ENCODE measurements around the gene PATL2.
"Not testable (repeated sequence)": the region's sequence is repeated elsewhere in the genome, so short reads cannot be mapped to it uniquely, and the experiment has no call there.

PATL2 gene

GRCh38 chr15:44734839-44735481 is 23.8 kb upstream of the PATL2 start:
- H3K79me2 ChIP-seq (ENCODE audit: insufficient read depth, low read length), result peaks cover 6% of the 10 kb centered on the region

GRCh38 chr15:44729408-44730127 is 18.4 kb upstream of the PATL2 start:
- peaks cover 18% of the 10 kb centered on the region for H3K79me2 ChIP-seq (ENCODE audit: insufficient read depth, low read length)
- ATAC-seq (ENCODE audit: insufficient read depth, low read depth) (peak; percentile 12), DNase-seq (peak; percentile 48)
- peak overlapping the region; percentile 73 for H3K4me2 ChIP-seq (ENCODE audit: insufficient read depth, low read length)
- H4K20me1 ChIP-seq (ENCODE audit: insufficient read depth, low read length), result no peaks in the 10 kb centered on the region
- TF ChIP-seq EZH2 (IDR thresholded peaks at IDR 0.05; ENCODE audit: borderline replicate concordance, low read depth, low read length, severe bottlenecking) (no peak), CTCF (IDR thresholded peaks at IDR 0.05; ENCODE audit: borderline replicate concordance, extremely low read depth, low read length, poor library complexity, severe bottlenecking) (no peak)
- H2AFZ ChIP-seq (ENCODE audit: low read depth, low read length), result peak overlapping the region; percentile 90
- 0 out of 2 replicates have a peak, but pooled peaks cover 7% of the 10 kb centered on the region for H3K36me3 ChIP-seq (ENCODE audit: insufficient read depth, low read length)
- H3K27me3 ChIP-seq (ENCODE audit: insufficient read depth, low read length, poor library complexity), result no peaks in the 10 kb centered on the region
- peak overlapping the region; percentile 61 to 77 for H3K4me3 ChIP-seq (ENCODE audit: low read depth in 1 of 2, low read length in 2 of 2)
- H3K27ac ChIP-seq (ENCODE audit: low read length), result peak overlapping the region; percentile 91
- H3K9ac ChIP-seq (ENCODE audit: low read depth, low read length), result peak overlapping the region; percentile 84
- peaks cover 53% of the 10 kb centered on the region for H3K4me1 ChIP-seq (ENCODE audit: insufficient read depth, low read length)
- H3K9me3 ChIP-seq (ENCODE audit: insufficient read depth, low read length, severe bottlenecking), result no peaks in the 10 kb centered on the region

More at GRCh38 chr15:44734839-44735481, 23.8 kb upstream of the PATL2 start:
- Histone ChIP-seq H3K4me1 (ENCODE audit: insufficient read depth, low read length) (peaks cover 12% of the 10 kb centered on the region; the same call in 1 of the 2 replicates), H3K9ac (ENCODE audit: low read depth, low read length) (no peak overlapping the region), H3K27me3 (ENCODE audit: insufficient read depth, low read length, poor library complexity) (no peaks in the 10 kb centered on the region), H3K4me3 (ENCODE audit: low read depth in 1 of 2, low read length in 2 of 2) (no peak overlapping the region), H3K27ac (ENCODE audit: low read length) (no peak overlapping the region), H4K20me1 (ENCODE audit: insufficient read depth, low read length) (no peaks in the 10 kb centered on the region), H3K9me3 (ENCODE audit: insufficient read depth, low read length, severe bottlenecking) (no peaks in the 10 kb centered on the region), H3K36me3 (ENCODE audit: insufficient read depth, low read length) (0 out of 2 replicates have a peak, but pooled peaks cover 7% of the 10 kb centered on the region), H3K4me2 (ENCODE audit: insufficient read depth, low read length) (no peak overlapping the region), H2AFZ (ENCODE audit: low read depth, low read length) (no peak overlapping the region)
- no peak for DNase-seq
- ATAC-seq (ENCODE audit: insufficient read depth, low read depth), result no peak
- TF ChIP-seq CTCF (IDR thresholded peaks at IDR 0.05; ENCODE audit: borderline replicate concordance, extremely low read depth, low read length, poor library complexity, severe bottlenecking), result no peak
- no peak for TF ChIP-seq EZH2 (IDR thresholded peaks at IDR 0.05; ENCODE audit: borderline replicate concordance, low read depth, low read length, severe bottlenecking)

GRCh38 chr15:44728576-44729407 is 17.7 kb upstream of the PATL2 start:
- Histone ChIP-seq H2AFZ (ENCODE audit: low read depth, low read length) (peak overlapping the region; percentile 90), H3K4me1 (ENCODE audit: insufficient read depth, low read length) (peaks cover 60% of the 10 kb centered on the region)
- peak; percentile 86 for ATAC-seq (ENCODE audit: insufficient read depth, low read depth)

GRCh38 chr15:44728232-44728575 is 17.1 kb upstream of the PATL2 start:
- peak overlapping the region; percentile 73 for H3K4me2 ChIP-seq (ENCODE audit: insufficient read depth, low read length)
- H2AFZ ChIP-seq (ENCODE audit: low read depth, low read length), result peak overlapping the region; percentile 65
- peak overlapping the region; percentile 61 to 77; a peak in 3 of 4 replicates for H3K4me3 ChIP-seq (ENCODE audit: low read depth in 1 of 2, low read length in 2 of 2)

More at GRCh38 chr15:44728576-44729407, 17.7 kb upstream of the PATL2 start:
- TF ChIP-seq EZH2 (IDR thresholded peaks at IDR 0.05; ENCODE audit: borderline replicate concordance, low read depth, low read length, severe bottlenecking) (no peak), CTCF (IDR thresholded peaks at IDR 0.05; ENCODE audit: borderline replicate concordance, extremely low read depth, low read length, poor library complexity, severe bottlenecking) (no peak)
- Histone ChIP-seq H3K27me3 (ENCODE audit: insufficient read depth, low read length, poor library complexity) (no peaks in the 10 kb centered on the region), H3K36me3 (ENCODE audit: insufficient read depth, low read length) (0 out of 2 replicates have a peak, but pooled peaks cover 7% of the 10 kb centered on the region), H3K9ac (ENCODE audit: low read depth, low read length) (peak overlapping the region; percentile 84), H3K4me3 (ENCODE audit: low read depth in 1 of 2, low read length in 2 of 2) (peak overlapping the region; percentile 61 to 77), H3K79me2 (ENCODE audit: insufficient read depth, low read length) (peaks cover 18% of the 10 kb centered on the region), H4K20me1 (ENCODE audit: insufficient read depth, low read length) (no peaks in the 10 kb centered on the region), H3K27ac (ENCODE audit: low read length) (peak overlapping the region; percentile 91), H3K4me2 (ENCODE audit: insufficient read depth, low read length) (peak overlapping the region; percentile 73), H3K9me3 (ENCODE audit: insufficient read depth, low read length, severe bottlenecking) (no peaks in the 10 kb centered on the region)
- peak; percentile 95 for DNase-seq

More at GRCh38 chr15:44728232-44728575, 17.1 kb upstream of the PATL2 start:
- not testable (repeated sequence) for ATAC-seq (ENCODE audit: insufficient read depth, low read depth); H4K20me1 ChIP-seq (ENCODE audit: insufficient read depth, low read length); H3K9me3 ChIP-seq (ENCODE audit: insufficient read depth, low read length, severe bottlenecking); H3K36me3 ChIP-seq (ENCODE audit: insufficient read depth, low read length); H3K27me3 ChIP-seq (ENCODE audit: insufficient read depth, low read length, poor library complexity); DNase-seq
- H3K79me2 ChIP-seq (ENCODE audit: insufficient read depth, low read length), result peaks cover 18% of the 10 kb centered on the region
- H3K9ac ChIP-seq (ENCODE audit: low read depth, low read length), result peak overlapping the region; percentile 84
- peaks cover 64% of the 10 kb centered on the region for H3K4me1 ChIP-seq (ENCODE audit: insufficient read depth, low read length)
- peak overlapping the region; percentile 91 for H3K27ac ChIP-seq (ENCODE audit: low read length)
